Measurements from ENCODE around the gene TK2.

The TK2 gene

DNA sequence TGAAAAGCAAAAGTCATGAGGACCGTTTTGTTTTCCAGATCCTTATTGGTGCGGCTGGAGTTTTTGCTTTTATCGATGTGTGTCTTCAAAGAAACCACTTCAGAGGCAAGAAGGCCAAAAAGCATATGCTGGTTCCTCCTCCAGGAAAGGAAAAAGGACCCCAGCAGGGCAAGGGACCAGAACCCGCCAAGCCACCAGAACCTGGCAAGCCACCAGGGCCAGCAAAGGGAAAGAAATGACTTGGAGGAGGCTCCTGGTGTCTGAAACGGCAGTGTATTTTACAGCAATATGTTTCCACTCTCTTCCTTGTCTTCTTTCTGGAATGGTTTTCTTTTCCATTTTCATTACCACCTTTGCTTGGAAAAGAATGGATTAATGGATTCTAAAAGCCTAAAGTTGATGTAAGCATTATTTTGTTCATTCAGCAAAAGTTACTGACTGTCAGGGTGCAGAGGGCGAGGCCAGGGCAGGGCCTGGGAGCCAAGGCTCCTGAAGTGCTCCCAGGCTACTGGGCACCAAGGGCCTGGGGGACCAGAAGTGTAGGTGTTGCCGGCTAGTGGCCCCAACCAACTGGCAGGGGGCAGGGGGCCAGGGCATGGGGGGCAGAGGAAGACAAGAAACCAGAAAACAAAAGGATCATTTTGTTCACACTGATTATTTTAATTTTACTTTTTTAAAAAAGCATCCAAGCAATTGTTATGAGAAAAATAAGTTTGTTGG, 38.1 kb upstream of the TK2 start:
- TF ChIP-seq, protein P1, sequence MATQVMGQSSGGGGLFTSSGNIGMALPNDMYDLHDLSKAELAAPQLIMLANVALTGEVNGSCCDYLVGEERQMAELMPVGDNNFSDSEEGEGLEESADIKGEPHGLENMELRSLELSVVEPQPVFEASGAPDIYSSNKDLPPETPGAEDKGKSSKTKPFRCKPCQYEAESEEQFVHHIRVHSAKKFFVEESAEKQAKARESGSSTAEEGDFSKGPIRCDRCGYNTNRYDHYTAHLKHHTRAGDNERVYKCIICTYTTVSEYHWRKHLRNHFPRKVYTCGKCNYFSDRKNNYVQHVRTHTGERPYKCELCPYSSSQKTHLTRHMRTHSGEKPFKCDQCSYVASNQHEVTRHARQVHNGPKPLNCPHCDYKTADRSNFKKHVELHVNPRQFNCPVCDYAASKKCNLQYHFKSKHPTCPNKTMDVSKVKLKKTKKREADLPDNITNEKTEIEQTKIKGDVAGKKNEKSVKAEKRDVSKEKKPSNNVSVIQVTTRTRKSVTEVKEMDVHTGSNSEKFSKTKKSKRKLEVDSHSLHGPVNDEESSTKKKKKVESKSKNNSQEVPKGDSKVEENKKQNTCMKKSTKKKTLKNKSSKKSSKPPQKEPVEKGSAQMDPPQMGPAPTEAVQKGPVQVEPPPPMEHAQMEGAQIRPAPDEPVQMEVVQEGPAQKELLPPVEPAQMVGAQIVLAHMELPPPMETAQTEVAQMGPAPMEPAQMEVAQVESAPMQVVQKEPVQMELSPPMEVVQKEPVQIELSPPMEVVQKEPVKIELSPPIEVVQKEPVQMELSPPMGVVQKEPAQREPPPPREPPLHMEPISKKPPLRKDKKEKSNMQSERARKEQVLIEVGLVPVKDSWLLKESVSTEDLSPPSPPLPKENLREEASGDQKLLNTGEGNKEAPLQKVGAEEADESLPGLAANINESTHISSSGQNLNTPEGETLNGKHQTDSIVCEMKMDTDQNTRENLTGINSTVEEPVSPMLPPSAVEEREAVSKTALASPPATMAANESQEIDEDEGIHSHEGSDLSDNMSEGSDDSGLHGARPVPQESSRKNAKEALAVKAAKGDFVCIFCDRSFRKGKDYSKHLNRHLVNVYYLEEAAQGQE (IDR thresholded peaks at IDR 0.05; ENCODE audit: low read depth): no peak
- TF ChIP-seq TEAD4 (IDR thresholded peaks at IDR 0.05): no peak
- TF ChIP-seq, protein P2, sequence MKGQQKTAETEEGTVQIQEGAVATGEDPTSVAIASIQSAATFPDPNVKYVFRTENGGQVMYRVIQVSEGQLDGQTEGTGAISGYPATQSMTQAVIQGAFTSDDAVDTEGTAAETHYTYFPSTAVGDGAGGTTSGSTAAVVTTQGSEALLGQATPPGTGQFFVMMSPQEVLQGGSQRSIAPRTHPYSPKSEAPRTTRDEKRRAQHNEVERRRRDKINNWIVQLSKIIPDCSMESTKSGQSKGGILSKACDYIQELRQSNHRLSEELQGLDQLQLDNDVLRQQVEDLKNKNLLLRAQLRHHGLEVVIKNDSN (IDR thresholded peaks at IDR 0.05): no peak
- no peak for TF ChIP-seq EGR1 (IDR thresholded peaks at IDR 0.05)
- no peak for TF ChIP-seq ZBTB7A (IDR thresholded peaks at IDR 0.05; ENCODE audit: low read depth)
- TF ChIP-seq CEBPB (IDR thresholded peaks at IDR 0.05): no peak
- no peak for TF ChIP-seq NFIC (IDR thresholded peaks at IDR 0.05)
- TF ChIP-seq EP300 (IDR thresholded peaks at IDR 0.05; ENCODE audit: borderline replicate concordance): no peak
- no peak for TF ChIP-seq RAD21 (IDR thresholded peaks at IDR 0.05; ENCODE audit: low read depth)
- TF ChIP-seq, protein P3, sequence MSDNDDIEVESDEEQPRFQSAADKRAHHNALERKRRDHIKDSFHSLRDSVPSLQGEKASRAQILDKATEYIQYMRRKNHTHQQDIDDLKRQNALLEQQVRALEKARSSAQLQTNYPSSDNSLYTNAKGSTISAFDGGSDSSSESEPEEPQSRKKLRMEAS (IDR thresholded peaks at IDR 0.05): no peak

DNA sequence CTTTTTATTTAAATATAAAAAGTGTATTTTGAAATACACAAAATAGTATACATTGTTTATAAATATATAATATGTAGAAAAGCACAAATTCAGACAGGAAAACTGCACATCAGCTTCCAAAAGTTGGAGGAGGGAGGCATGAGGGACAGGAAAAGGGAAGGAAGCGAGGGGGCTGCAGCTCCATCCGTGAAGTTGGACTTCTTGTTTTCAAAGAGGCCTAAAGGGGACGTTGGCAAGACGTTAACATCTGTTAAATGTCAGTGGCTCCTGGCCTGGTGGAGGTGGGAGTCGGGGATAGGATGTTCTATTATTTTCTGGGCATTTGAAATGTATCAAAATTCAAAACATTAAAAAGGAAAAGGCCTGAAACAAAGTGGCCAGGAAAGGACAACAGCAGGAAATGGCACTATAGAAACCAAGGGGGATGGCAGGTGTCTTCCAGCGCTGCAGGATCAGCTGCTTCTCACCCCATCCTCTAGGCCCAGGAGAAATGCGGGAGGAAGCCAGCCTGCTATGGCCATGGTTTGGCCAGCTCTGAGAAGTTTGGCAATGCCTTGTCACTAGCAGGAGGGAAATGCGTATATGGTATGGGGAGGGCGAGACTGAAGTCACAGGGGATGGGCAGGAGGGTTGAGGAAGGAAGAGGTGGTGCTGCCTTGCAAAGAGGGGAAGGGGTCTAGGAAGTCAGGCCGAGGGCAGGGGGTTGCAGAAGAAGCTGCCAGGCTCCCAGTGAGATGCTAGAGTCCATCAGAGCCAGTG, 35.7 kb upstream of the TK2 start:
- TF ChIP-seq, protein P2 (IDR thresholded peaks at IDR 0.05): no peak
- TF ChIP-seq, protein P3 (IDR thresholded peaks at IDR 0.05): no peak
- no peak for TF ChIP-seq YY1 (IDR thresholded peaks at IDR 0.05; ENCODE audit: low read depth)
- TF ChIP-seq CEBPB (IDR thresholded peaks at IDR 0.05): no peak
- no peak for TF ChIP-seq NFIC (IDR thresholded peaks at IDR 0.05)

DNA sequence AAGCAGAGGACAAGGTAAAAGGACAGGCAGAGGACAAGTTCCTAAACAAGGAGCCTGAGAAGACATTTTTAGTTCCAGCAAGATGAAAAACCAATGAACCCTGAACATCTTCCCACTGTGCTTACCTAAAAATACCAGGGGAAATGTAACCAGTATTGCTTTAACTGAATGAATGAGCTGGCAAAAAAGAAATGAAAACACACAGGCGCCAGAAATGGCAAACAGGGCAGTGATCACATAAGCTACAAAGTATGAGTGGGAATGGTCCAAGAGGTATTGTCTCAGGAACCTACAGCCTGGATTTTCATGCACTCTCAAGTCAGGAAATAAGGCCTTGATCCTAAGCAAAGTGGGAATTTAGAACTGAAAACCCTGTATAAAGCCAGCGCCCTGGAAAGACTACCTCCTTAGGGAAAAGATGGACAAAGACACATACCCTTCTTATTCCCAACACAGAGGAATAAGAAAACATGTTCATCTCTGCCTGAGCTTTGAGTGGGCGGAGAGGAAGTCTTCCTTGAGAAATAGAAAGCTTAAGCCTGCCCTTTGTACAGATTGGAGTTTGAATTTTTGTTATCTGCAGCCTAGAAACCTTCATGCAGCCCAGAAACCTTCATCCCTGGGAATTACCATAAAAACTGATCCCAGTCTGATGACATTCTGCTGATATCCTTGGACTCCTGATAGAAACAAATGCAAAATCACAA, 31.5 kb upstream of the TK2 start:
- TF ChIP-seq, protein P1 (IDR thresholded peaks at IDR 0.05; ENCODE audit: low read depth): no peak
- TF ChIP-seq CREB1 (IDR thresholded peaks at IDR 0.05; ENCODE audit: low read depth) (no peak), NFIC (IDR thresholded peaks at IDR 0.05) (no peak), EGR1 (IDR thresholded peaks at IDR 0.05) (no peak), TAF1 (IDR thresholded peaks at IDR 0.05; ENCODE audit: low read depth) (no peak), TEAD4 (IDR thresholded peaks at IDR 0.05) (no peak), EP300 (IDR thresholded peaks at IDR 0.05; ENCODE audit: borderline replicate concordance) (no peak), ZBTB7A (IDR thresholded peaks at IDR 0.05; ENCODE audit: low read depth) (no peak)
- TF ChIP-seq, protein P2 (IDR thresholded peaks at IDR 0.05): no peak

DNA sequence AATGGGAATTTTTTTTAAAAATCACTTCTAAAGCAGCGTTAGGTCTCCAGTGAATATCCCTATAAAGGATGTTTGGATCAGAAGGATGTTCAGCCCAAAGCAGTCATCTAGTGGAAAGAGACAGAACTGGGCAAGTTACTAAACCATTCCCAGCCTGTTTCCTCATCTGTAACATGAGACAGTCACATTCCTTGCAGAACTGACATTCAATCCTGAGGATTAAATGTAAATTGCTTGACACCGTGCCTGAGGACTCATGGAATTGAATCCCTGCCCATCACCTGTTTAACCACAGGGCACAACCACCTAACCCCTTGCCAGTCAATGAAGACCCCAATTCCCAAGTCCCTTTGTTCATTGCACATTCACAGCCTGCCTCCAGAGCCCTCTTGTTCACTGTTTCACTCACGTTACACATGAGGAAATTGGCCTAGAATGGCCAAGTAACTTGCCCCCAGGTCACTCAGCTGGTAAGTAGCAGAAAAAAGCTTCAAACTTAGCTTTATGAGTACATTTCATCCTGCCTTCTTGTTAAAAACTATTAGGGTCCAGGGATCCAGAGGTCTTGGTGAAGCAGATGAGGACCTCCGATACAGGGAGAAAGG, 30.8 kb upstream of the TK2 start:
- TF ChIP-seq TEAD4 (IDR thresholded peaks at IDR 0.05): peak; percentile 92
- peak; percentile 76 for TF ChIP-seq NFIC (IDR thresholded peaks at IDR 0.05)
- peak; percentile 35; the same call in 1 of the 2 replicates for TF ChIP-seq RAD21 (IDR thresholded peaks at IDR 0.05; ENCODE audit: low read depth)
- TF ChIP-seq ZBTB7A (IDR thresholded peaks at IDR 0.05; ENCODE audit: low read depth): 0 out of 2 replicates have a peak, but pooled peaks have one; percentile 52
- TF ChIP-seq EP300 (IDR thresholded peaks at IDR 0.05; ENCODE audit: borderline replicate concordance): peak; percentile 62; the same call in 1 of the 2 replicates
- peak; percentile 67; the same call in 1 of the 2 replicates for TF ChIP-seq TCF12 (IDR thresholded peaks at IDR 0.05; ENCODE audit: low read depth)
- peak; percentile 73; the same call in 1 of the 2 replicates for TF ChIP-seq CEBPB (IDR thresholded peaks at IDR 0.05)
- TF ChIP-seq YY1 (IDR thresholded peaks at IDR 0.05; ENCODE audit: low read depth): no peak
- TF ChIP-seq, protein P1 (IDR thresholded peaks at IDR 0.05; ENCODE audit: low read depth): no peak
- TF ChIP-seq CREB1 (IDR thresholded peaks at IDR 0.05; ENCODE audit: low read depth): no peak

Data from Ishikawa (cell line).